HL-60/S4 treated with phorbol 12-myristate 13-acetate at 8.2 ng/mL for 4 days and 3 days (cell line): ENCODE data around the gene FBRSL1.

Source experiments
- in situ Hi-C: fragments of 300-500 bp; cut with MboI; formaldehyde crosslinking; loops from 2 replicates; pipeline ENCODE4 v1.15.0; 2022; ENCODE audit warnings: low sequenced_read_pairs

The FBRSL1 gene

DNA sequence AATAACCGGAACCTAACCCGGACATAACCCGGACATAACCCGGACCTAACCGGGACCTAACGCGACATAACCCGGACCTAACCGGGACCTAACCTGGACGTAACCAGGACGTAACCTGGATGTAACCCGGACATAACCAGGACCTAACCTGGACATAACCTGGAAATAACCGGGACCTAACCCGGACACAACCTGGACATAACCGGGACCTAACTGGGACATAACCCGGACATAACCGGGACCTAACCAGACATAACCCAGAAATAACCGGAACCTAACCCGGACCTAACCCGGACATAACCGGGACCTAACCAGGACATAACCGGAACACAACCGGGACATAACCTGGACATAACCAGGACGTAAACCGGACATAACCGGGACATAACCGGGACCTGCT, 6.7 kb upstream of the FBRSL1 start:
- in situ Hi-C loops, result no loop called here

DNA sequence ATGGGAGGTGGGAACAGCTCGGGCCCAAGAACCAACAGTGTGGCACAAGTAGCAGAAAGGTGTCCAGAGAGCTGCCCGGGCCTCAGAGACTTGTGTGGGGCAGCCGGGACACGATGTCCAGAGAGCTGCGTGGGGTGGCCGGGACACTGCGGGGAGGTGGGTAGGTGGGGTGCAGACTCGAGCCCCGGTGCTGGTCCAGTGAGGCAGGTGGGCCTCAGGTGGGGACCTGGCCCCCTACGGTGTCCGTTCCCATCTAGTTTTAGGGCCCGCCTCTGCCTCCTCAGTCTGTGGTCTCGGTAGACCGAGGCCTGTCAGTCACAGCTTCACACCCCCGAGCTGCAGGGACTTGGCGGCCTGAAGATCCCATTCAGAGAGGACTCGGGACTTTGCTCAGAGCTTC, 6.3 kb upstream of the FBRSL1 start:
- in situ Hi-C loops, result no loop called here

DNA sequence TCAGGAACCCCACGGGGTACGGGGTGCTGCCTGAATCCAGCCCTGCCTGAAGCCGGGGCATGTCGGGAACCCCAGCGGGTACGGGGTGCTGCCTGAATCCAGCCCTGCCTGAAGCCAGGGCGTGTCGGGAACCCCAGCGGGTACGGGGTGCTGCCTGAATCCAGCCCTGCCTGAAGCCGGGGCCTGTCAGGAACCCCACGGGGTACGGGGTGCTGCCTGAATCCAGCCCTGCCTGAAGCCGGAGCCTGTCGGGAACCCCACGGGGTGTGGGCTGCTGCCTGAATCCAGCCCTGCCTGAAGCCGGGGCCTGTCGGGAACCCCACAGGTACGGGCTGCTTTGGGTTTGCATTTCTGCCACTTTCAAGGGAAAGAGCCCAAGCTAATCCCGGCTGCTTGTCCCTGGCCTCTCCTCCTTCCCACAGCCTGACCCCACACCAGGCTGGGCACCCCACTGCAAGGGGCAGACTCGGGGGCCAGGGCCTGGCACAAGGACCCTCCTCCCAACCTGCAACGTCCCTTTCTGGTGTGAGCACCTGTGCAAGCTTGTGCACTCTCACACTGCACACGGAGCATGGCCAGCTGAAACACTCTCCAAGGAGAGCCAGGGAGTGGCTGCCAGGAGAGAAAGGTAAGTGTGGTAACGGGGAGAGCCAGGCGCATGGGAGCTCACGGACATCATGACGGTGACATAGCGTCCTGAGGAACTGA, 5.6 kb upstream of the FBRSL1 start:
- in situ Hi-C loops, result no loop called here

- in situ Hi-C loops, result no loop called here
These were observed 5.0 kb upstream of the FBRSL1 start for GRCh38 chr12:132484891-132485441.

GRCh38 chr12:132485619-132486018, 4.3 kb upstream of the FBRSL1 start:
- in situ Hi-C loops, result no loop called here

DNA sequence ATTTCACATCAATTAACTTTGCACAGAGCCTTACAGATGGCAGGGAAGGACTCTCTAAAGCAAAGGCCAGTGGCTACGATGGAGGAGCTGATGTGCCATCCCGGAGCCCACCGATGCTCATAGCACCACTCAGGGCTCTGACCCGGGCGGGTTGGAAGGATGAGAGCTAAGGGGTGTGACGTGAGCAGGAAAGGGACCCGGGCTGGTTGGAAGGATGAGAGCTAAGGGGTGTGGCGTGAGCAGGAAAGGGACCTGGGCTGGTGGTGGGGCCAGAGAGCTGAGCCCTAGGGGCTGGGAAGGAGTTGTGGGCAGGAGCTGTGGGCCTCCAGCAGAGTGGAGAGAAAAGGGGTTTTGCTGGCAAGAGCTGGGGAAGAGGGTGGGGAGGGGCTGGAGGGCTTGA, 3.8 kb upstream of the FBRSL1 start:
- in situ Hi-C loops, result no loop called here

GRCh38 chr12:132486576-132486975, 3.4 kb upstream of the FBRSL1 start:
- in situ Hi-C loops, result no loop called here

DNA sequence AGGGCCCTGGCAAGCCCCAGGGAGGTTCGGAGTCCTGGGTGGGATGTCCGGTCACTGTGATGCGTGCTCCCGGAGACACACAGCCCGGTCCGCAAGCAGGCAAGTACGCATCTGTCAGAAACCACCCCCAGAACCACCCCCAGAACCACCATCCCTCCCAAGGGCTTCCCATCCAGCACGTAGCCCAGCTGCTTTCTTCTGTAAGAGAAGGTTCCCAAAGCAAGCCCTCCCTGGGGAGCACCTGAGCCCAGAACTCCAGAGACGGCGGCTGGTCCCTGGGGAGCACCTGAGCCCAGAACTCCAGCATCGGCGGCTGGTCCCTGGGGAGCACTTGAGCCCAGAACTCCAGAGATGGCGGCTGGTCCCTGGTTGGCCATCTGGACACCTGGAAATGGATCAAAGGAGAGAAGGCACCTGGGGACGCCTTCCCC, 2.6 kb upstream of the FBRSL1 start:
- in situ Hi-C loops, result no loop called here

DNA sequence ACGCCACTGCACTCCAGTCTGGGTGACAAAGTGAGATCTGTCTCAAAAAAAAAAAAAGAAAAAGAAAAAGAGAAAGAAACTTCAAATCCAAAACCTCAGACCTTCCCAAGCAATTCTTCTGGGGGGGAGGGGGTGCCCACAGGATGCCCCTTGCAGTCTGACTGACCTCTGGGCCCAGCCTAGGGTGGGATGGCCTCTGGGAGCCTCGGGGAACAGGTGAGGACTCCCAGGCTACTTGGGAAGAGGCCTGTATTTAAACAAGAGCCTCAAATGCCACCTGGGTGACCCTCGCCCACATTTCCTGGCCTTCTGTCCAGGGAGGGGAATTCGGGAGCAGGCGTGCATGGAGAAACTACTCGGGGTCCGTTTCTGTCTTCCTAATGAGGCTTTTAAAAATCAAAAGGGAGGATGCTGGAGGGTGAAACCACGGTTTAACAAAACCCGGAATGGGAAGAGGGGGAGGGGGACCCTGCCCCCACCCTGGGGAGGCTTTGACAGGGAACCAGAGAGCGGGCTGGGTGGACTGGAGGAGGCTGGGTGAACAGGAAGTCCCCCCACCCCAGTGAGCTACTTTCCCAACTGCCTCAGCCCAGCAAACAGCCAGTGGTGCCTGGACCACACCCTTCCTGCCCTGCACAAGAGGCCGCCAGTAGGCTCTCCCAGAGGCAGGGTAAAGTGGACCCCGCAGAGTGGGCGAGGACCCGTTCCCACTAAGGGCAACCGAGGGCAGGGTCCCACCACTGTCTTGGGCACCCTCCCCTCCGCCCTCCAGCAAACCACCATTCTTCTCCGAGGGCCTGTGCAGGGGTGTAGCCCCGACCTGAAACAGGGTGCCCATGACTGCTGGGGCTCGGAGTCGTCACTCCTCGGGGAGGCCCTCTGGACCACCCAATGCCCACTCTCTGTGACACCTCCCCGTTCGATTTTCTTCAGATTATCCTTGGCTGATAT, 1.5 kb upstream of the FBRSL1 start:
- in situ Hi-C loops, result no loop called here

GRCh38 chr12:132489078-132489601, 811 bp upstream of the FBRSL1 start:
- in situ Hi-C loops, result no loop called here

GRCh38 chr12:132490422-132491137, 629 bp downstream of the FBRSL1 start:
- in situ Hi-C loops, result no loop called here

DNA sequence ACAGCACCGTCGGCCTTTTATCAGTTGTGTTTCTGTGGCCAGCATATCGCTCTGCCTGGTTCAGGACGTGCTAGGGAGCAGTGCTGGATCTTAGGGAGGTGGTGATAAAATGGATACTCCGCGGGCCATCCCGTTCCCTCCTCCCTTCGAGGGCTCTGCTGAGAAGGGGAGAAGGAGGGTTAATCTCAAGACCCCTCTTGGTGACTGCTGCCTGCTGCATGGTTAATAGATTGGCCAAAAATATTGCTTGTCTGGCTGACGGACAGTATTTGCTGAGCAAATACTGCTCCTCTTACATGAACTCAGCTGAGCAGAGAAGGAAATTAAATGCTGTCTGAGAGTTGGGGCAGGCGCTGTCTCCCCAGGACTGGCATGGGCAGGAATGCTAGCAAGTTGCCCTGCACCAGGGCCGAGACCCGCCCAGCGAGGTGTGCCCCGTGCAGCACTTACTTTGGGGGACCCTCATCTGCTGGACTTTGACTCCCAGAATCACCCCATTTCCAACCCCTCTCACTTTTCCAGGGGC, 1.2 kb downstream of the FBRSL1 start:
- in situ Hi-C loops, result no loop called here

DNA sequence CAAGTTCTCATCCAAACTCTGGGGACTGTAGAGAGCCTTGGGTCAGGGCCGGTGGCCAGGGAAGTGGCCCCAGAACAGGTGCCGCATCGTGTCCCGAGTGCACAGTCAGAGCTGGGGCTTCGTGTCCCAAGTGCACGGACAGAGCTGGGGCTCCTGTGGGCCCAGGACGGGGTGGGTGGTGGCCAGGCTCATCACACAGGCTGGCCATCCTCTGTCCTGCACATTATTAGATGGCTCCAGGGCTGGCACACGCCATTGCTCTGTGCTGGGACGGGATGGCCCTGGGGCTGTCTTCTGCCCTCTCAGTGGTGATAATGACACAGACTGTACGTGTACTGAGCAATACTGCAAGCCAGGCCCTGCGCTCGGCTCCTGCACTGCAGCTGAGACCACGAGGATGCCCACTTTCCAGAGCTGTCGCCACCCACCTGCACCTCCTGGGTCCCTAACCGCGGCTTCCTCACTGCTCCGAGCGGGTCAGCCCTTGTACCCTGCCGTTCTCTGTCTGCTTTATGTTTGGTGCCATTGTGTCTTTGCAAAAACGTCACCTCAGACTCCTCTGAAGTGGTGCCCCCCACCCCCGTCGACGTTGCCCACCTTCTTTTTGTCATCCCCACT, 1.9 kb downstream of the FBRSL1 start:
- in situ Hi-C loops, result no loop called here

DNA sequence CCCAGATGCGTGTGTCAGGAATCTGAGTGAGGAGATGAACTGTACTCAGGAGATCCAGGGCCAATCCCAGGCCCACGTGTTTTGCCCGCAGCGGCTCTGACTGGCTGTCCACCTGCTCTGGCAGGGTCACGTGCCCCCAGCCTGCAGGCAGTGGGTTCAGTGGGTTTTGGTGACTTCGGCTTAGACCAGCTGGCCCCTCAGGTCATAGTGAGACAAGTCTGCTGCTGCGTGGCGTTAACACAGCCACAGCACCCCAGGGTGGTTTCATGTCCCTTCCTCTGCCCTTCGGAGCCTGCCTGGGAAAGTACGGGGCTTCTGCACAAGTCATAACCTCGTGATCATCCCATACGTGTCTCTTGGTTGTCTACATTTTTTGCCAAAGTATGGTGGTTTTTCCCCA, 2.6 kb downstream of the FBRSL1 start:
- in situ Hi-C loops, result no loop called here

- in situ Hi-C loops, result no loop called here
These were observed 3.0 kb downstream of the FBRSL1 start for GRCh38 chr12:132492951-132493350.

DNA sequence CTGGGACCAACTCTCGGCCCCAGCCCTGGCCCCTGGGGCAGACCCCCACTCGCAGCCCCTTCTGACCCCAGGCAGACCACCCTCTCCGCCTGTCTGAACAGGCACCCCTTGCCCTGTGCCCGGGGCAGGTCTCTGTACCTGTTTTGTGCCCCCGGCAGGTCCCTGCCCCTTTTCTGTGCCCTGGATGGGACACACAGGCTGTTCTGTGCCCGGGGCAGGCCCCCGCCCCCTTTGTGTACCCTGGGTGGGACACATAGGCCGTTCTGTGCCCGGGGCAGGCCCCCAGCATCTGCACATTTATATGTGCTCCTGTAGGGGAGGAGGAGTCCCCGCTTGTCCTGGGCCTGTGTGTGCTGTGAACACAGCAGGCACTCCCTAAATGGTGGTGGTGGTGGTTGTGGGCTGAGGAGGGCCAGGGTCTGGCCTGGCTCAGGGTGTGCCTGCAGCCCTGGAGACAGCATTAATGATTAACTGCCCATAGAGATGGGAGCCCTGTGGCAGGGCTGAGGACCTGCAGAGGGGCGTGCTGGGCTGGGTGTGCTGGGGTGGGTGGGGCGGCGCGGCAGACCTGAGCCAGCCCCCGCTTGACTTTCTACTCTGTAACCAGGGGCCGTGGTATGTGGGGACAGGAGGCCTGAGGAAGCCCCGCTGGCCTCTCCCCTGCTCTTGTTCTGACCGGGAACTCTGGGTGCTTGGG, 3.7 kb downstream of the FBRSL1 start:
- in situ Hi-C loops, result no loop called here

- in situ Hi-C loops, result no loop called here
These were observed 4.6 kb downstream of the FBRSL1 start for GRCh38 chr12:132494294-132495164.

- in situ Hi-C loops, result no loop called here
These were observed 5.2 kb downstream of the FBRSL1 start for GRCh38 chr12:132495165-132495544.
